CD14-positive monocyte (primary cell): Measurements from ENCODE around the gene ZNF844. TPM values are rescaled to one million over a fixed set of nuclear protein-coding genes. Genes with fewer than 3 reads are reported as not detected.

Experiments
- DNase-seq, 3 donors: peaks; one replicate each; pipeline ENCODE4 v3.0.0-alpha.2; 2011 to 2022
- H2AFZ ChIP-seq: 2 replicates; pipeline ENCODE4 v1.6.0; 2012; ENCODE audit warnings: mild to moderate bottlenecking, low read depth, low read length, inconsistent platforms; ENCODE audit not compliant: insufficient read depth, poor library complexity, severe bottlenecking
- H3K27ac ChIP-seq, 2 donors: 1 replicate in 1 of 2; 2 replicates in 1 of 2; pipeline ENCODE4 v1.5.1; 2012 to 2013; ENCODE audit warnings: low read length in 2 of 2, control low read depth in 1 of 2, inconsistent platforms in 1 of 2, low read depth in 1 of 2, mild to moderate bottlenecking in 1 of 2
- H3K27me3 ChIP-seq, 2 donors: one replicate each; pipeline versions ENCODE4 v1.6.0 to v1.6.1; 2011 to 2013; ENCODE audit warnings: low read length in 2 of 2; ENCODE audit not compliant: control insufficient read depth in 2 of 2, insufficient read depth in 2 of 2
- H3K36me3 ChIP-seq, 2 donors: replicated peaks in 1 of 2; 1 replicate in 1 of 2; 2 replicates in 1 of 2; pipeline versions ENCODE4 v1.5.1 to v1.6.1; 2012 to 2013; ENCODE audit warnings: low read length in 2 of 2, control low read depth in 1 of 2, inconsistent platforms in 1 of 2, mild to moderate bottlenecking in 1 of 2; ENCODE audit not compliant: insufficient read depth in 2 of 2, control insufficient read depth in 1 of 2
- H3K4me1 ChIP-seq, 2 donors: 1 replicate in 1 of 2; 2 replicates in 1 of 2; pipeline versions ENCODE4 v1.5.1 to v1.6.1; 2012 to 2013; ENCODE audit warnings: low read length in 2 of 2, control low read depth in 1 of 2, inconsistent platforms in 1 of 2, mild to moderate bottlenecking in 1 of 2, moderate library complexity in 1 of 2; ENCODE audit not compliant: insufficient read depth in 2 of 2, control insufficient read depth in 1 of 2
- H3K4me2 ChIP-seq: replicated peaks from 2 replicates; pipeline ENCODE3; 2012; ENCODE audit warnings: low read length, moderate library complexity, mild to moderate bottlenecking; ENCODE audit not compliant: poor library complexity, severe bottlenecking; ENCODE audit errors: extremely low read depth
- H3K4me3 ChIP-seq, 3 experiments: fragments of 200-600 bp in 1 of 3; sonication (generic) in 1 of 3; replicated peaks in 1 of 3; 1 replicate in 2 of 3; 2 replicates in 1 of 3; pipeline ENCODE4 v1.5.1; 2011 to 2013; ENCODE audit warnings: low read length in 3 of 3, mild to moderate bottlenecking in 3 of 3, control low read depth in 2 of 3, low read depth in 2 of 3, inconsistent platforms in 1 of 3, moderate library complexity in 1 of 3
- H3K79me2 ChIP-seq: 2 replicates; pipeline ENCODE4 v1.6.0; 2012; ENCODE audit warnings: mild to moderate bottlenecking, control low read depth, inconsistent platforms, low read length, moderate library complexity; ENCODE audit not compliant: insufficient read depth
- H3K9ac ChIP-seq: 2 replicates; pipeline ENCODE4 v1.6.0; 2017; ENCODE audit warnings: low read length, mild to moderate bottlenecking; ENCODE audit not compliant: insufficient read depth, poor library complexity, severe bottlenecking
- H3K9me3 ChIP-seq, 2 donors: replicated peaks in 1 of 2; 1 replicate in 1 of 2; 2 replicates in 1 of 2; pipeline versions ENCODE4 v1.5.1 to v1.6.1; 2012 to 2013; ENCODE audit warnings: low read length in 2 of 2, control low read depth in 1 of 2; ENCODE audit not compliant: control insufficient read depth in 1 of 2, insufficient read depth in 1 of 2
- H4K20me1 ChIP-seq: 2 replicates; pipeline ENCODE4 v1.6.0; 2012; ENCODE audit warnings: mild to moderate bottlenecking, low read length, control low read depth, moderate library complexity; ENCODE audit not compliant: insufficient read depth
- H3K27ac Mint-ChIP-seq, 7 donors: one replicate each; pipeline ENCODE4 v1.8.0; 2020; ENCODE audit warnings: mild to moderate bottlenecking in 7 of 7, mixed read lengths in 7 of 7, moderate library complexity in 6 of 7, inconsistent platforms in 2 of 7
- H3K27me3 Mint-ChIP-seq, 3 donors: one replicate each; pipeline ENCODE4 v1.8.0; 2021 to 2022; ENCODE audit warnings: low read depth in 3 of 3, mild to moderate bottlenecking in 3 of 3, mixed read lengths in 3 of 3, moderate library complexity in 3 of 3, inconsistent platforms in 1 of 3
- H3K36me3 Mint-ChIP-seq, 2 donors: one replicate each; pipeline ENCODE4 v1.8.0; 2020; ENCODE audit warnings: mixed read lengths in 2 of 2, inconsistent platforms in 1 of 2, mild to moderate bottlenecking in 1 of 2
- H3K4me1 Mint-ChIP-seq: one replicate; pipeline ENCODE4 v1.8.0; 2020; ENCODE audit warnings: mild to moderate bottlenecking, mixed read lengths
- H3K4me3 Mint-ChIP-seq, 2 donors: one replicate each; pipeline ENCODE4 v1.8.0; 2020; ENCODE audit warnings: mild to moderate bottlenecking in 2 of 2, mixed read lengths in 2 of 2, moderate library complexity in 1 of 2
- H3K9me3 Mint-ChIP-seq, 7 donors: one replicate each; pipeline ENCODE4 v1.8.0; 2020 to 2022; ENCODE audit warnings: mixed read lengths in 7 of 7, mild to moderate bottlenecking in 6 of 7, moderate library complexity in 6 of 7, inconsistent platforms in 2 of 7
- WGBS: methylation state at CpG from one replicate; pipeline ENCODE4 v1.1.5; 2013; ENCODE audit warnings: missing lambda C conversion rate; ENCODE audit not compliant: insufficient coverage; 5-methylcytosine and 5-hydroxymethylcytosine counted together
- intact Hi-C, 2 donors: fragments of 100-400 bp; cut with micrococcal nuclease; formaldehyde crosslinking; loops; one replicate each; pipeline versions ENCODE4 v1.15.0 to v1.15.1; 2023
- polyA plus RNA-seq, 3 donors: library from polyadenylated mRNA; depleted of rRNA in 1 of 3; unstranded in 2 of 3; stranded (reverse) in 1 of 3; fragments of 300-500 nt in 2 of 3; fragments of >200 nt in 1 of 3; fragmentation: Illumina TruSeq in 2 of 3; gene quantifications; 1 replicate in 2 of 3; 2 replicates in 1 of 3; pipeline ENCODE4 v1.2.3, GENCODE V29; 2012 to 2021
- small RNA-seq: library from RNA; depleted of rRNA; stranded (forward); fragments of <200 nt; gene quantifications from one replicate; pipeline ENCODE3, GENCODE V24; 2012; ENCODE audit warnings: low read depth; ENCODE audit not compliant: insufficient read length
- TF ChIP-seq, protein P1 (sequence below): fragments of 200-600 bp; IDR thresholded peaks from one replicate; pipeline ENCODE4 v1.8.0; 2022; ENCODE audit warnings: antibody characterized with exemption, mild to moderate bottlenecking

The ZNF844 gene
- polyA plus RNA-seq, 3 donors: 1.9 to 2.2 (median 2.0) TPM

DNA sequence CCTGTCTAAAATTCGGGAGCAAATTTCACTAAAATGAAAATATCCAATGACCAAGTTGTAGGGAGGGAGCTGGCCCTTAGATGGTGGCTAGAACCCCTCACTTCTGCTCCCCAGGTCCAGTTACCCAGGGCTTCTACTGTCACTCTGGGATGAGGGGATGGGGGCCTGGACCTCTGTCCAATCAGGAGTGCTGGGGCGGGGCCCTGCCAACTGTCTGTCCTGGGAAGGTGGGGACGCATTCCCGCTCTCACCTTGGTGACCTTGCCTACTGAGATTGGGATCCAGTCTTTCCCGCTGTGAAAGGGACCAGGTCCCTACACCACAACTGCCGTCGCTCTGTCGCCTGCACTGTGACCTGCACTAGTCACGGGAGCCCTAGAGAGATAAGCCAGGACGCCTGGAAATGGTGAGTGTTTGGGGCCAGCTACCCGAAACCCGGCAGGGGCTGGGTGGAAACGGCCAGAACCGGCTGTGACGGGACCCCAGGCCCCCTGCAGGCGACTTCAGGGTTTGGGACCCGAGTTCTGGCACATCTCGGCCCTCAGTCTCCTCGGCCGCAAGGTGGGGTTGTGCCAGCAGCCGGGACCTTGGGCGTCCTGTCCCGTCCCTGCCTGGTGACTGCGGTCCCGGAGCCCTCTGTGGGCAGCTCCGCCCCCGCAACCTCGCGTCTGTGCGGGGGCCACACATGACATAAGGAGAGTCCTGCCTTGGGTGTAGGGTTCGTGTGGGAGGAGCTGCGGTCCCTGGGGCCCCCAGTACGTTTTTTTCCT is 52.9 kb downstream of the ZNF844 start:
- Histone ChIP-seq H4K20me1 (no peaks in the 10 kb centered on the region), H3K4me2 (no peak overlapping the region), H3K4me1 (no peaks in the 10 kb centered on the region), H3K79me2 (no peaks in the 10 kb centered on the region), H3K36me3 (peaks cover 4 to 12% of the 10 kb centered on the region in 2 donors), H3K27ac (no peak overlapping the region), H3K4me3 (no peak overlapping the region), H2AFZ (no peak overlapping the region), H3K9me3 (peaks cover 56 to 67% of the 10 kb centered on the region in 2 donors), H3K9ac (no peak overlapping the region), H3K27me3 (no peaks in the 10 kb centered on the region)
- intact Hi-C loops: no loop called here
- WGBS: 96% methylated on average over 28 of the region's 33 CpGs
- Mint-ChIP-seq H3K27ac (no peak overlapping the region), H3K4me3 (no peak overlapping the region), H3K4me1 (no peaks in the 10 kb centered on the region), H3K27me3 (peaks cover 0 to 1% (median 0%) of the 10 kb centered on the region in 3 donors), H3K36me3 (peaks cover 2 to 18% of the 10 kb centered on the region in 2 donors), H3K9me3 (peaks cover 38 to 83% (median 63%) of the 10 kb centered on the region in 7 donors)
- DNase-seq: no peak
- TF ChIP-seq, protein P1, sequence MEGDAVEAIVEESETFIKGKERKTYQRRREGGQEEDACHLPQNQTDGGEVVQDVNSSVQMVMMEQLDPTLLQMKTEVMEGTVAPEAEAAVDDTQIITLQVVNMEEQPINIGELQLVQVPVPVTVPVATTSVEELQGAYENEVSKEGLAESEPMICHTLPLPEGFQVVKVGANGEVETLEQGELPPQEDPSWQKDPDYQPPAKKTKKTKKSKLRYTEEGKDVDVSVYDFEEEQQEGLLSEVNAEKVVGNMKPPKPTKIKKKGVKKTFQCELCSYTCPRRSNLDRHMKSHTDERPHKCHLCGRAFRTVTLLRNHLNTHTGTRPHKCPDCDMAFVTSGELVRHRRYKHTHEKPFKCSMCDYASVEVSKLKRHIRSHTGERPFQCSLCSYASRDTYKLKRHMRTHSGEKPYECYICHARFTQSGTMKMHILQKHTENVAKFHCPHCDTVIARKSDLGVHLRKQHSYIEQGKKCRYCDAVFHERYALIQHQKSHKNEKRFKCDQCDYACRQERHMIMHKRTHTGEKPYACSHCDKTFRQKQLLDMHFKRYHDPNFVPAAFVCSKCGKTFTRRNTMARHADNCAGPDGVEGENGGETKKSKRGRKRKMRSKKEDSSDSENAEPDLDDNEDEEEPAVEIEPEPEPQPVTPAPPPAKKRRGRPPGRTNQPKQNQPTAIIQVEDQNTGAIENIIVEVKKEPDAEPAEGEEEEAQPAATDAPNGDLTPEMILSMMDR: no peak

- H3K4me1 Mint-ChIP-seq: no peaks in the 10 kb centered on the region
- Histone ChIP-seq H3K27me3 (no peaks in the 10 kb centered on the region), H3K9ac (no peak overlapping the region), H2AFZ (no peak overlapping the region), H3K4me1 (no peaks in the 10 kb centered on the region), H3K79me2 (no peaks in the 10 kb centered on the region), H3K4me2 (no peak overlapping the region), H3K27ac (no peak overlapping the region), H3K4me3 (no peak overlapping the region), H3K36me3 (peaks cover 0 to 1% of the 10 kb centered on the region in 2 donors), H3K9me3 (peaks cover 36 to 49% of the 10 kb centered on the region in 2 donors), H4K20me1 (no peaks in the 10 kb centered on the region)
- no peak for DNase-seq
- WGBS: no CpG with 5 or more reads among the region's 2 CpGs
- peaks cover 23 to 73% (median 50%) of the 10 kb centered on the region in 7 donors for H3K9me3 Mint-ChIP-seq
- peaks cover 1 to 7% of the 10 kb centered on the region in 2 donors for H3K36me3 Mint-ChIP-seq
- TF ChIP-seq, protein P1: peak; percentile 60
- no peaks in the 10 kb centered on the region for H3K27me3 Mint-ChIP-seq
- intact Hi-C loops: no loop called here
- no peak overlapping the region for H3K4me3 Mint-ChIP-seq
- H3K27ac Mint-ChIP-seq: peak overlapping the region in 1 of 7 donors; percentile 70
Measured at GRCh38 chr19:12126707-12127106, 62.2 kb downstream of the ZNF844 start.

Small RNA genes within 50 kb of the gene (small RNA-seq; reads per million reads assigned to genes)
- gene RF00019 (not detected), gene RNA5SP465 (not detected), gene RNA5SP466 (not detected), gene RNA5SP467 (not detected)

Other genes starting within 250 kb of the ZNF844 start
- gene ZNF439, start 216.0 kb upstream of the ZNF844 start, polyA plus RNA-seq: 1 to 10 TPM in 1 of 3 donors, under 1 TPM in 2; 0.31 to 2.1 (median 0.82) TPM
- 1 to 10 TPM in 2 of 3 donors, under 1 TPM in 1; 0.98 to 1.7 (median 1.1) TPM for gene ZNF69, start 176.9 kb upstream of the ZNF844 start, polyA plus RNA-seq
- 10 to 100 TPM in 1 of 3 donors, 1 to 10 TPM in 2; 1.1 to 18.3 (median 1.2) TPM for gene ZNF700, start 139.6 kb upstream of the ZNF844 start, polyA plus RNA-seq
- 1 to 10 TPM; 1.3 to 2.6 (median 1.7) TPM for gene ZNF763, start 99.7 kb upstream of the ZNF844 start, polyA plus RNA-seq
- gene ZNF433, start 29.1 kb upstream of the ZNF844 start, polyA plus RNA-seq: 1 to 10 TPM in 1 of 3 donors, under 1 TPM in 2; 0.50 to 1.1 (median 0.76) TPM
- gene ZNF878, start 11.8 kb upstream of the ZNF844 start, polyA plus RNA-seq: not detected
- gene ZNF20, start 75.6 kb downstream of the ZNF844 start, polyA plus RNA-seq: 1 to 10 TPM in 2 of 3 donors, under 1 TPM in 1; 0.86 to 2.6 (median 1.3) TPM
- under 1 TPM in 1 of 3 donors, not detected in 2; 0.37 TPM for gene ZNF625, start 92.0 kb downstream of the ZNF844 start, polyA plus RNA-seq
- 1 to 10 TPM; 3.4 to 6.4 (median 5.8) TPM for gene ZNF136, start 98.4 kb downstream of the ZNF844 start, polyA plus RNA-seq
- 10 to 100 TPM in 1 of 3 donors, 1 to 10 TPM in 2; 6.7 to 10.1 (median 9.7) TPM for gene ZNF44, start 230.2 kb downstream of the ZNF844 start, polyA plus RNA-seq